ENCODE measurements around the gene AEBP2.

GRCh38 chr12:19550626-19551025, 111.3 kb downstream of the AEBP2 start:
- TF ChIP-seq POLR2A (IDR thresholded peaks at IDR 0.05) (no peak), CTCF (IDR thresholded peaks at IDR 0.05 in 4 of 5, conservative IDR thresholded peaks at IDR 0.05 in 1 of 5) (no peak)

Data from gastrocnemius medialis (tissue), 4 donors.